ENCODE measurements around the gene NAT14. TPM values are rescaled to one million over a fixed set of nuclear protein-coding genes. Genes with fewer than 3 reads are reported as not detected.

NAT14 gene
- polyA plus RNA-seq, 1 of the 3 experiments (the other 2 are of a cell fraction): 89.9 TPM

DNA sequence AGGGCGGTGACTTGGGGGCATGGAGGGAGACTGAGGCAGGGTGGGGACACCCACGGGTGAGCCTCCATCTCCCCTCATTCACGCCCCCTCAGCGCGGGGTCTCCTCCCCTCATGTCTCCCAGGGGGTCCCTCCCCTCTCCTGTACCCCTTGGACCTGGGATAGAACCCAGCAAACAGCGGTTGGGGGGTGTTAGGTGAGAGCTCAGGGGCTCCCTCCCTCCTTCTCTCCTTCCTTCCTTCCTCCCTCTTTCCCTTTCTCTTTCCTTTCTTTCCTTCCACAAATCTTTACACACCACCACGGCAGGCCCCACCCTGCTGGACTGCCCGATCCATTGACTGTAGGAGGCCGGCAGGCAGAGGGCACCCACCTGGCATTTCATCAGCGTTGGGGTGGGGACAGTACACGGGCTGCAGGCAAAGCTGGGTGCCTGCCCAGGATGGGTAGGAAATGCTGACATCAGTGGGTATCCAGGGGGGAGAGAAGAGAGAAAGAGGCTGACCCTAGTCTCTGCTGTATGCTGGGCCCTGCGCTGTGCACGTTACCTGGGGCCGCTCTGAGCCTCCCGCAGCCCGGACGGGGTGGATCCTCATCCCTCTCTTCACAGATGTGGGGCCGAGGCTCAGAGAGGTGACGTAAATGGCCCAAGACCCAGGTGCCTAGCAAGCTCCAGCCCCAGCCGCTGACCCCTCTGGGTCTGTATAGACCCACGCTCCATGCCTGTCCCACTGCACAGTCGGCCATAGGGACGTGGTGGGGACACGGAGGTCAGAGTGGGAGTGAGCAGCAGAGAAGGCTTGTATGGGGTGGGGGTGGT lies 6.8 kb downstream of the NAT14 start:
- Histone ChIP-seq H3K27ac (ENCODE audit: low read depth in 2 of 2, low read length in 1 of 2) (no peak overlapping the region), H3K9me3 (no peaks in the 10 kb centered on the region), H3K79me2 (ENCODE audit: insufficient read depth) (no peaks in the 10 kb centered on the region), H3F3A (replicated peaks; ENCODE audit: insufficient read depth) (peaks cover 18% of the 10 kb centered on the region), H3K36me3 (replicated peaks in 1 of 2; ENCODE audit: control insufficient read depth in 1 of 2, insufficient read depth in 2 of 2, low read length in 1 of 2) (no peaks in the 10 kb centered on the region), H3K4me3 (ENCODE audit: low read depth in 2 of 2, low read length in 1 of 2) (no peak overlapping the region), H2AFZ (ENCODE audit: low read depth) (no peak overlapping the region), H4K20me1 (ENCODE audit: insufficient read depth) (no peaks in the 10 kb centered on the region), H3K9me2 (no peaks in the 10 kb centered on the region), H3K4me2 (no peak overlapping the region), H3K4me1 (ENCODE audit: control insufficient read depth in 1 of 2, insufficient read depth in 2 of 2, low read depth in 1 of 2, low read length in 1 of 2) (peaks cover 11 to 53% of the 10 kb centered on the region in 2 experiments; a peak in 3 of 4 replicates), H3K27me3 (ENCODE audit: insufficient read depth) (no peaks in the 10 kb centered on the region), H3K9ac (no peak overlapping the region)
- TF ChIP-seq RCOR1 (IDR thresholded peaks at IDR 0.05; ENCODE audit: low read length) (no peak), EZH2phosphoT487 (IDR thresholded peaks at IDR 0.05; ENCODE audit: borderline replicate concordance, low read depth) (no peak), REST (IDR thresholded peaks at IDR 0.05; ENCODE audit: low read depth, low read length) (no peak), EP300 (IDR thresholded peaks at IDR 0.05; ENCODE audit: borderline replicate concordance in 1 of 2, low read depth in 1 of 2, low read length in 1 of 2) (no peak), MEF2A (IDR thresholded peaks at IDR 0.05; ENCODE audit: borderline replicate concordance, low read depth) (no peak), POLR2AphosphoS5 (IDR thresholded peaks at IDR 0.05; ENCODE audit: low read depth, low read length) (no peak), TCF12 (IDR thresholded peaks at IDR 0.05) (no peak), MXI1 (IDR thresholded peaks at IDR 0.05; ENCODE audit: low read depth, low read length) (no peak), RXRA (IDR thresholded peaks at IDR 0.05; ENCODE audit: borderline replicate concordance, low read depth) (no peak)
- TF ChIP-seq, protein P1, sequence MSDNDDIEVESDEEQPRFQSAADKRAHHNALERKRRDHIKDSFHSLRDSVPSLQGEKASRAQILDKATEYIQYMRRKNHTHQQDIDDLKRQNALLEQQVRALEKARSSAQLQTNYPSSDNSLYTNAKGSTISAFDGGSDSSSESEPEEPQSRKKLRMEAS (IDR thresholded peaks at IDR 0.05; ENCODE audit: low read depth): no peak
- TF ChIP-seq, protein P2, sequence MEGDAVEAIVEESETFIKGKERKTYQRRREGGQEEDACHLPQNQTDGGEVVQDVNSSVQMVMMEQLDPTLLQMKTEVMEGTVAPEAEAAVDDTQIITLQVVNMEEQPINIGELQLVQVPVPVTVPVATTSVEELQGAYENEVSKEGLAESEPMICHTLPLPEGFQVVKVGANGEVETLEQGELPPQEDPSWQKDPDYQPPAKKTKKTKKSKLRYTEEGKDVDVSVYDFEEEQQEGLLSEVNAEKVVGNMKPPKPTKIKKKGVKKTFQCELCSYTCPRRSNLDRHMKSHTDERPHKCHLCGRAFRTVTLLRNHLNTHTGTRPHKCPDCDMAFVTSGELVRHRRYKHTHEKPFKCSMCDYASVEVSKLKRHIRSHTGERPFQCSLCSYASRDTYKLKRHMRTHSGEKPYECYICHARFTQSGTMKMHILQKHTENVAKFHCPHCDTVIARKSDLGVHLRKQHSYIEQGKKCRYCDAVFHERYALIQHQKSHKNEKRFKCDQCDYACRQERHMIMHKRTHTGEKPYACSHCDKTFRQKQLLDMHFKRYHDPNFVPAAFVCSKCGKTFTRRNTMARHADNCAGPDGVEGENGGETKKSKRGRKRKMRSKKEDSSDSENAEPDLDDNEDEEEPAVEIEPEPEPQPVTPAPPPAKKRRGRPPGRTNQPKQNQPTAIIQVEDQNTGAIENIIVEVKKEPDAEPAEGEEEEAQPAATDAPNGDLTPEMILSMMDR (IDR thresholded peaks at IDR 0.05): no peak
- DNase-seq: no peak
- CTCF ChIA-PET: interaction anchor here (6.3 to 15.1 kb wide), 2 partner anchors 13 to 24 kb away, joined by 31 to 162 read pairs; no protein-coding TSS in a partner anchor
- 84% methylated on average over 19 of the region's 24 CpGs for WGBS (ENCODE audit: low lambda C conversion rate)
- POLR2A ChIA-PET: interaction anchor here (1.1 to 1.8 kb wide), 3 partner anchors 12 to 18 kb away, joined by 3 to 6 read pairs (median 3); partner anchors contain the start of gene ZNF628

Measured in SK-N-SH (cell line).